Transverse colon (tissue), 4 donors: ENCODE results near the gene COLEC11. TPM values are rescaled to one million over a fixed set of nuclear protein-coding genes. Genes with fewer than 3 reads are reported as not detected.

Source experiments
- DNase-seq: peaks from one replicate; pipeline ENCODE4 v3.0.0-alpha.2; 2019
- H3K27ac ChIP-seq, 4 donors: fragments of 200-600 bp; sonication (generic); 2 replicates each; pipeline ENCODE4 v1.5.1; 2016 to 2018; ENCODE audit warnings: inconsistent platforms in 4 of 4
- H3K27me3 ChIP-seq: fragments of 200-600 bp; sonication (generic); 2 replicates; pipeline ENCODE4 v1.5.1; 2017; ENCODE audit warnings: inconsistent platforms
- H3K36me3 ChIP-seq, 4 donors: fragments of 200-600 bp; sonication (generic); 2 replicates each; pipeline ENCODE4 v1.5.1; 2017 to 2019; ENCODE audit warnings: inconsistent platforms in 4 of 4
- H3K4me1 ChIP-seq, 4 donors: fragments of 200-600 bp; sonication (generic); 2 replicates each; pipeline ENCODE4 v1.5.1; 2017 to 2020; ENCODE audit warnings: inconsistent platforms in 4 of 4
- H3K4me3 ChIP-seq, 4 donors: fragments of 200-600 bp; sonication (generic); 1 replicate in 1 of 4; 2 replicates in 3 of 4; pipeline versions ENCODE4 v1.5.1 to v1.6.1; 2017 to 2019; ENCODE audit warnings: inconsistent platforms in 4 of 4
- H3K9me3 ChIP-seq, 2 donors: fragments of 200-600 bp; sonication (generic); 2 replicates each; pipeline ENCODE4 v1.5.1; 2017 to 2019; ENCODE audit warnings: inconsistent platforms in 2 of 2
- CTCF ChIP-seq, 5 experiments: fragments of 200-600 bp in 3 of 5; fragments of 450-650 bp in 2 of 5; sonication (generic) in 3 of 5; IDR thresholded peaks; 1 replicate in 2 of 5; 2 replicates in 3 of 5; pipeline ENCODE4 v1.5.1; 2016 to 2017; ENCODE audit warnings: antibody characterized with exemption in 5 of 5, inconsistent platforms in 3 of 5, mild to moderate bottlenecking in 2 of 5, moderate library complexity in 1 of 5
- EP300 ChIP-seq: sonication (generic); formaldehyde crosslinking; IDR thresholded peaks from one replicate; pipeline ENCODE4 v1.6.1; 2017; ENCODE audit warnings: antibody characterized with exemption, low read depth
- POLR2A ChIP-seq: fragments of 450-650 bp; IDR thresholded peaks from one replicate; pipeline ENCODE4 v1.6.1; 2016; ENCODE audit warnings: antibody characterized with exemption, mild to moderate bottlenecking, moderate library complexity
- POLR2AphosphoS5 ChIP-seq, 3 donors: sonication (generic); formaldehyde crosslinking; IDR thresholded peaks; one replicate each; pipeline ENCODE4 v1.6.1; 2016; ENCODE audit warnings: antibody characterized with exemption in 3 of 3
- WGBS, 2 donors: methylation state at CpG; one replicate each; pipeline ENCODE4 v1.1.5; 2018; ENCODE audit warnings: low coverage in 1 of 2; 5-methylcytosine and 5-hydroxymethylcytosine counted together
- in situ Hi-C, 4 donors: fragments of 200-750 bp; cut with MboI; loops; one replicate each; pipeline versions ENCODE4 v1.15.0 to v1.15.1; 2017; ENCODE audit warnings: low sequenced_read_pairs in 3 of 4, low pct_ligation_motif_present in 1 of 4, low pct_unique_long_range_greater_than_20kb in 1 of 4
- intact Hi-C: fragments of 100-400 bp; cut with DNase I; formaldehyde crosslinking; loops from one replicate; pipeline ENCODE4 v1.15.1; 2023; ENCODE audit warnings: low total_unique reads
- total RNA-seq, 4 donors: library from RNA; depleted of rRNA; stranded (reverse); fragments of >200 nt; gene quantifications; one replicate each; pipeline ENCODE4 v1.1.0, GENCODE V29; 2016

Gene COLEC11
- total RNA-seq, 4 donors from 2014 or later, result 1.6 to 2.0 TPM; not detected in 2

GRCh38 chr2:3642521-3643215 is 47.8 kb downstream of the COLEC11 start:
- TF ChIP-seq POLR2AphosphoS5 (IDR thresholded peaks at IDR 0.05) (no peak), EP300 (no peak), CTCF (IDR thresholded peaks at IDR 0.05) (no peak), POLR2A (no peak)
- Histone ChIP-seq H3K4me3 (no peak overlapping the region), H3K4me1 (no peaks in the 10 kb centered on the region), H3K27me3 (no peaks in the 10 kb centered on the region), H3K9me3 (no peaks in the 10 kb centered on the region), H3K27ac (no peak overlapping the region), H3K36me3 (no peaks in the 10 kb centered on the region)
- intact Hi-C loops, result no loop called here
- no peak for DNase-seq
- in situ Hi-C loops, result no loop called here
- 74 to 82% methylated on average over 7 to 17 of the region's 18 CpGs for WGBS, 2 donors

GRCh38 chr2:3643371-3644245 is 48.7 kb downstream of the COLEC11 start:
- Histone ChIP-seq H3K27ac (no peak overlapping the region), H3K27me3 (no peaks in the 10 kb centered on the region), H3K9me3 (no peaks in the 10 kb centered on the region), H3K36me3 (no peaks in the 10 kb centered on the region), H3K4me1 (no peaks in the 10 kb centered on the region), H3K4me3 (no peak overlapping the region)
- DNase-seq, result no peak
- TF ChIP-seq POLR2AphosphoS5 (IDR thresholded peaks at IDR 0.05) (no peak), POLR2A (no peak), CTCF (IDR thresholded peaks at IDR 0.05) (no peak), EP300 (no peak)
- 93% methylated on average over 48 of the region's 48 CpGs; no CpG with 5 or more reads in 1 of the 2 donors for WGBS, 2 donors
- in situ Hi-C loops, result no loop called here
- intact Hi-C loops, result no loop called here

GRCh38 chr2:3644246-3644525 is 49.3 kb downstream of the COLEC11 start:
- Histone ChIP-seq H3K27me3 (no peaks in the 10 kb centered on the region), H3K27ac (no peak overlapping the region), H3K4me1 (no peaks in the 10 kb centered on the region), H3K36me3 (no peaks in the 10 kb centered on the region), H3K4me3 (no peak overlapping the region), H3K9me3 (no peaks in the 10 kb centered on the region)
- intact Hi-C loops (no loop called here), in situ Hi-C loops (no loop called here)
- DNase-seq, result no peak
- no peak for TF ChIP-seq POLR2A

- intact Hi-C loops, result no loop called here
These were observed 50.1 kb downstream of the COLEC11 start for GRCh38 chr2:3644891-3645605.

More at GRCh38 chr2:3644891-3645605, 50.1 kb downstream of the COLEC11 start:
- Histone ChIP-seq H3K36me3 (no peaks in the 10 kb centered on the region), H3K4me3 (no peak overlapping the region), H3K4me1 (no peaks in the 10 kb centered on the region), H3K27me3 (no peaks in the 10 kb centered on the region), H3K9me3 (no peaks in the 10 kb centered on the region), H3K27ac (no peak overlapping the region)
- 81% methylated on average over 15 of the region's 15 CpGs; no CpG with 5 or more reads in 1 of the 2 donors for whole genome bisulfite sequencing, 2 donors
- in situ Hi-C loops, result no loop called here
- TF ChIP-seq CTCF (IDR thresholded peaks at IDR 0.05) (no peak), POLR2A (no peak), POLR2AphosphoS5 (IDR thresholded peaks at IDR 0.05) (no peak), EP300 (no peak)
- no peak for DNase-seq
